SU-DHL-6 (cell line): Measurements from ENCODE around the gene DHRS12.

Experiments used
- H2AFZ ChIP-seq: fragments of 200-600 bp; sonication (generic); 2 replicates; pipeline ENCODE4 v1.6.1; 2014; ENCODE audit warnings: low read depth, mild to moderate bottlenecking, moderate library complexity, mixed read lengths, antibody characterized with exemption, low read length; ENCODE audit not compliant: severe bottlenecking
- H3F3A ChIP-seq: fragments of 200-600 bp; shearing (Covaris generic); 2 replicates; pipeline ENCODE4 v1.6.0; 2016; ENCODE audit warnings: antibody characterized with exemption, mild to moderate bottlenecking; ENCODE audit not compliant: insufficient read depth
- H3K27ac ChIP-seq: fragments of 200-600 bp; sonication (generic); 2 replicates; pipeline ENCODE4 v1.5.1; 2016; ENCODE audit warnings: low read depth, mild to moderate bottlenecking, low read length, moderate library complexity, mixed read lengths
- H3K27me3 ChIP-seq: fragments of 200-600 bp; sonication (generic), shearing (Covaris generic); 2 replicates; pipeline ENCODE4 v1.6.0; 2014; ENCODE audit warnings: mild to moderate bottlenecking, low read length
- H3K36me3 ChIP-seq: fragments of 200-600 bp; sonication (generic); 2 replicates; pipeline ENCODE4 v1.6.1; 2014; ENCODE audit warnings: mild to moderate bottlenecking, low read length, mixed read lengths
- H3K4me2 ChIP-seq: fragments of 300-600, 200-600 bp; shearing (Covaris generic), sonication (generic); 2 replicates; pipeline ENCODE4 v1.6.0; 2014; ENCODE audit warnings: low read length, low read depth, mild to moderate bottlenecking; ENCODE audit not compliant: poor library complexity, severe bottlenecking
- H3K4me3 ChIP-seq: fragments of 200-600 bp; sonication (generic); 2 replicates; pipeline ENCODE4 v1.5.1; 2014; ENCODE audit warnings: antibody characterized with exemption, low read length, mild to moderate bottlenecking, mixed read lengths; ENCODE audit not compliant: insufficient read depth, poor library complexity, severe bottlenecking
- H3K79me2 ChIP-seq: fragments of 200-600 bp; sonication (generic); 2 replicates; pipeline ENCODE4 v1.6.1; 2014; ENCODE audit warnings: mild to moderate bottlenecking, low read length, moderate library complexity; ENCODE audit not compliant: insufficient read depth
- H3K9ac ChIP-seq: fragments of 200-600 bp; sonication (generic); 2 replicates; pipeline ENCODE4 v1.7.0; 2014; ENCODE audit warnings: mild to moderate bottlenecking, low read length
- H3K9me2 ChIP-seq: fragments of 200-600 bp; sonication (generic); replicated peaks from 2 replicates; pipeline ENCODE4 v1.6.1; 2014; ENCODE audit warnings: low read length; ENCODE audit not compliant: insufficient read depth
- H3K9me3 ChIP-seq: fragments of 200-600 bp; sonication (generic); 2 replicates; pipeline ENCODE4 v1.6.1; 2014; ENCODE audit warnings: low read length, mixed read lengths; ENCODE audit not compliant: insufficient read depth
- H4K20me1 ChIP-seq: fragments of 200-600 bp; sonication (generic); 2 replicates; pipeline ENCODE4 v1.6.1; 2014; ENCODE audit warnings: low read depth, mild to moderate bottlenecking, antibody characterized with exemption, low read length, moderate library complexity, mixed read lengths
- CTCF ChIP-seq: fragments of 200-600 bp; sonication (generic); IDR thresholded peaks from one replicate; pipeline ENCODE4 v1.5.1; 2017; ENCODE audit warnings: antibody characterized with exemption, mild to moderate bottlenecking, low read length, moderate library complexity; ENCODE audit not compliant: insufficient read depth, poor library complexity, severe bottlenecking
- EZH2phosphoT487 ChIP-seq: fragments of 200-600 bp; sonication (generic), shearing (Covaris generic); conservative IDR thresholded peaks from 2 replicates; pipeline ENCODE4 v1.6.1; 2018; ENCODE audit warnings: mild to moderate bottlenecking, antibody characterized with exemption, low read length, moderate library complexity, mixed read lengths

The DHRS12 gene

DNA sequence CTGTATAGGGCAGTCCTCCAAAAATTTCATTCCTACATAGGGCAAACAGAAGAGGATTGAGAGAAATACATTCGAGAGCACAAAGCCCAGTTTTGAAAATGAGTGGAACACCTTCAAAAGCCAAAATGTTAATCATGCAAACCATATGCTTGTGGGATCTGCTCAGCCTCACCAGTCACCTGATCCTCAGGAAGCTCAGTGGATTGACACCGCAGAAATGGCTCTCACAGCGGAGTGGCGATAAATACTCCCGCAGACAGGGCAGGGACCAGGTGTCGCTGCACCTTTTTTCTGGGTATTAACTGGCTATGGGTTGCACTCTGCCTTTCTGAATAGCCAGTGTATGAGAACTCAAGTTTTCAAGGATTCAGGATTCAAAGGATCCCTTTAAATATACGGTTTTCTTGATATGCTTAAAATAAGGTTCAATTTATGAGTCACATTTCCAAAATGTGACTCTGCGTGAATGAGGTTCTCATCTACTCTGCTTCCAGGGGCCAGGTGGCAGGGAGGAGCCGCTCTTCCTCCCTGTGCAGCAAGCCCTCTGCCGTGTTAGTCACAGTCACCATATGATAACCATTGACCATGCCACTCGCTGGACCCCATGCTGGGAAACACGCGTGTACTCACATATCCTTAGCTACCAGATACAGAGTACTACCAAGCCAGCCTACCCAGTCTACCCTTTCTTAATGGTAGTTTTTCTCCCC is 18.3 kb upstream of the DHRS12 start:
- TF ChIP-seq CTCF: no peak
- no peak for TF ChIP-seq EZH2phosphoT487
- no peak overlapping the region for H2AFZ ChIP-seq
- H3K9ac ChIP-seq: no peak overlapping the region
- no peak overlapping the region for H3K4me2 ChIP-seq
- H3K4me3 ChIP-seq: no peak overlapping the region
- H3K9me3 ChIP-seq: no peaks in the 10 kb centered on the region
- H3K9me2 ChIP-seq: no peaks in the 10 kb centered on the region
- H3K27me3 ChIP-seq: no peaks in the 10 kb centered on the region
- H3K36me3 ChIP-seq: no peaks in the 10 kb centered on the region
- no peaks in the 10 kb centered on the region for H3F3A ChIP-seq
- H3K27ac ChIP-seq: no peak overlapping the region
- no peaks in the 10 kb centered on the region for H3K79me2 ChIP-seq
- no peaks in the 10 kb centered on the region for H4K20me1 ChIP-seq

- TF ChIP-seq CTCF: no peak
- no peak for TF ChIP-seq EZH2phosphoT487
- H3K79me2 ChIP-seq: no peaks in the 10 kb centered on the region
- no peak overlapping the region for H3K27ac ChIP-seq
- H3F3A ChIP-seq: no peaks in the 10 kb centered on the region
- H2AFZ ChIP-seq: no peak overlapping the region
- H3K4me3 ChIP-seq: no peak overlapping the region
- no peaks in the 10 kb centered on the region for H3K27me3 ChIP-seq
- H3K4me2 ChIP-seq: no peak overlapping the region
- H3K9me2 ChIP-seq: no peaks in the 10 kb centered on the region
- H3K36me3 ChIP-seq: no peaks in the 10 kb centered on the region
- H3K9ac ChIP-seq: no peak overlapping the region
- H4K20me1 ChIP-seq: no peaks in the 10 kb centered on the region
- H3K9me3 ChIP-seq: no peaks in the 10 kb centered on the region
These were observed 17.6 kb upstream of the DHRS12 start for GRCh38 chr13:51821606-51822005.

DNA sequence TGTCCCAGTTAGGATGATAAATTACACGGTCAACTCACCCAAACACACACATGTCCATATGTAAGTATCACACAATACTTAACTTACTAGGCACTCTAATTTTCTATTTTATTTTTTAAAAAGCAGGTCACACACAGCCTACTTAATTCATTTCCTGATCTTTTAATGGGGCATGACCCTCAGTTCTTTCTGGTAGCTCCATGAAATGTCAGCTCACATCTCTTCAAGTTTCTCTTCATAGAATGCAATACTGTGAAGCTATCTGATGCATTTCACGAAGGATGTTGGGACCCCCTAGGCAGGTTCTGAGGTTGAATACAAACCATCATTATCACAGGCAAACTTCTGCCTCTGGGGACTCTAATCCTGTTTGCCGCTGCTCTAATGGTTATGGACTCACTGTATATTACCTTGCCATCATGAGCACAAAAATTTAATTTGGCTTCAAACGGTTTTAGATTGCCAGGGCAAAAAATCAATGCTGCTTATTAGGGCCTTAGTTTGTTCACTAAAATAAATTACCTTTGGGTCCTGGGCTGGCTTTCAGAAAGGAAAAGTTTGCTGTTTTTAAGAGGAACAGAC is 16.1 kb upstream of the DHRS12 start:
- H3K27ac ChIP-seq: no peak overlapping the region
- no peaks in the 10 kb centered on the region for H3F3A ChIP-seq
- no peaks in the 10 kb centered on the region for H3K79me2 ChIP-seq
- H3K4me2 ChIP-seq: no peak overlapping the region
- H3K9me3 ChIP-seq: no peaks in the 10 kb centered on the region
- no peak overlapping the region for H3K4me3 ChIP-seq
- H3K36me3 ChIP-seq: no peaks in the 10 kb centered on the region
- H3K9me2 ChIP-seq: no peaks in the 10 kb centered on the region
- H4K20me1 ChIP-seq: no peaks in the 10 kb centered on the region
- H2AFZ ChIP-seq: no peak overlapping the region
- TF ChIP-seq CTCF (no peak), EZH2phosphoT487 (no peak)
- no peak overlapping the region for H3K9ac ChIP-seq
- H3K27me3 ChIP-seq: no peaks in the 10 kb centered on the region
